ENCODE data around the gene WWOX.
"Not testable (repeated sequence)": the region's sequence is repeated elsewhere in the genome, so short reads cannot be mapped to it uniquely, and the experiment has no call there.

Gene WWOX

DNA sequence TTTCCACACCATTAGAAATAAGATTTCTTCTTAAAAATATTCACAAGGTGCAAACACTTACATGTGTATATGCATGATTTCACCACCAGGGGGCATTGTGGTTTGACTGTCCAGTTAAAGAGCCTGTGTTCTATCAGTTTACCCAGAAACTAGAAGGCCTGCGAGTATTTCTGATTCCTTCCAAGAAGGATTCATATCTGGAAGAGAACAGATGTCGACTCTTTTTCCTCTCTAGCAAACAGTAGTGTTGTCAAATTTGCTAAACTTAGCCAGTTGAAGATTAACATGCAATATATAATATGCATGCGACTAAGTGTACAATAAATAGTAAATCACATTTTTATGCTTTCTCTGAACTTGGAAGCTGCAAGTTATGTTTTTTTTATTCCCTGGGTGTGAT is 404.1 kb downstream of the WWOX start:
- no peak for ATAC-seq

DNA sequence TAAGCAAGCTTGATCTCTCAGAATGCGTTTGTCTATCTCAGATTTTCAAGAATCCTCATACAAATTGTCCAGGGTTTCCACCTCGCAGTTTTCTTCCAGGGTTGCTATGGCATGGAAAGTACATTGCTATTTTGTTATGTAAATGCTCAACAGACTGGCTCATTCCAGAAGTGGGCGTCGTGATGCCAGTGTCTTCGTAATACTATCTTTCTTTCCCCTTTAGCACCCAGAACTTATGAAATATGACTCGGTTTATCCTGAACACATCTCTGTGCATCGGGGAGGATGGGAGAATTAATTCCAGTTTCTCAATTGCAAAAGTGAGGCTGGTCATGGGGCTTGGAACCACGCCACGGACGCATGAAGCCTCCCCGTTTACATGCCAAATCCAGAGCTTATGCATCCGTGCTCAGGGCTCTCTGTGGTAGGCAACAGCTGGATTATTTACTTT is 405.0 kb downstream of the WWOX start:
- ATAC-seq = no peak
- no peak for DNase-seq

More for the DNA sequence above, 404.1 kb downstream of the WWOX start:
- peak; percentile 38 for DNase-seq

DNA sequence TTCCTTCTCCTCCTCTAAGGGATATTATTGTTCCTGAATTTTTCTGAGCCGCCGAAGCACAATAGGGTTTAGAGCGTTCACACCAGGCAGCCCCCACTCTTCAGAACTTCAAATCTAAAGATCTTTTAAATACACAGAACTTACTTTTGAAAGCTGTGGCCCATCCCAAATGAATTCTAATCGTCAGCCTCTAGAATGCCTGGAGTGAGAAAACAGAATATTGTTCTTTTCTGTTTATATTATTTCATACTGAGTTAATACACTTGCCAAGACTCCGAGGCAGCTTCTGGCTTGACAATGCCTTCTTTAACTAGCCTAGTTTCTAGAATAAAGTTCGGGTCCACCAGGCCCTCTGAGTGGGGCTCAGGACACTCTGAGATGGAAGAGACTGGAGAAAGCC is 405.6 kb downstream of the WWOX start:
- DNase-seq (no peak), ATAC-seq (no peak)

DNA sequence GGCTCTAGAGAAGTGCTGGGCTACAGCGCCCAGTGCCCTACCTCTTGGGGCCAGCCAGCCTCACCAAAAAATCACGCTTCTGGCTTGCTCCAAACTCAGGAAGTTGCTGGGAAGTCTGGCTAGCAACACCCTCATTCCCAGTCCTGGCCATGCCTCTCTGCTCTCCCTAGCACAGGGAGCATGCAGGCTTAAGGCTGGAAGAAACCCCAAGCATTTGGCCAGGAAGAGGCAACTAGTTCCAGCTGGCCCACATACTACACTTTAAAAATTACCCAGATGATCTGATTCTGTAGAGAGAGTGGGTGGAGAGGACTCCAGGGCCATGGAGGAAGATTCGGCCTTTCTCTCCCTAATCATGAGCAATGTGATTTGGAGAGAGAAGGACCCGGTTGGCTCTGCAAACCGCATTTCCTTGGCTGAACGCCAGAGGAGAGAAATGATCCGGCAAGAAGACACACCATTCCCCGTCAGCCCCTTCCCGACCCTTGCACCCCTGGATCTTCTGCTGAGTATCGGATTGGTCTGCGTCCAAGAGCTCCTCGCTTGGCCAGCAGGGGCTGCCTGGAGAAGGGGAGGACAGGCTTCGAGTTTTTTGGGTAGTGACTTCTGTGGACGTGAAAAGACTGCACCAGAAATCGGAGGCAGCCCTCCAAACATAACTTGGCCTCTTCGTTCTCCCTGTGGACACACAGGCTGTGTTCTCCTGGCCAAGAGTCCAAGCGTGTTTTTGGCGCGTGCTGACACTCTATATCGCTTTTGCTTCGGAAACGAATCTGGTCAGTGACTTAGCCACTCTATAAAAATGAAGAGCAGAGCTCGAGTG is 406.3 kb downstream of the WWOX start:
- ATAC-seq (no peak), DNase-seq (no peak)

DNA sequence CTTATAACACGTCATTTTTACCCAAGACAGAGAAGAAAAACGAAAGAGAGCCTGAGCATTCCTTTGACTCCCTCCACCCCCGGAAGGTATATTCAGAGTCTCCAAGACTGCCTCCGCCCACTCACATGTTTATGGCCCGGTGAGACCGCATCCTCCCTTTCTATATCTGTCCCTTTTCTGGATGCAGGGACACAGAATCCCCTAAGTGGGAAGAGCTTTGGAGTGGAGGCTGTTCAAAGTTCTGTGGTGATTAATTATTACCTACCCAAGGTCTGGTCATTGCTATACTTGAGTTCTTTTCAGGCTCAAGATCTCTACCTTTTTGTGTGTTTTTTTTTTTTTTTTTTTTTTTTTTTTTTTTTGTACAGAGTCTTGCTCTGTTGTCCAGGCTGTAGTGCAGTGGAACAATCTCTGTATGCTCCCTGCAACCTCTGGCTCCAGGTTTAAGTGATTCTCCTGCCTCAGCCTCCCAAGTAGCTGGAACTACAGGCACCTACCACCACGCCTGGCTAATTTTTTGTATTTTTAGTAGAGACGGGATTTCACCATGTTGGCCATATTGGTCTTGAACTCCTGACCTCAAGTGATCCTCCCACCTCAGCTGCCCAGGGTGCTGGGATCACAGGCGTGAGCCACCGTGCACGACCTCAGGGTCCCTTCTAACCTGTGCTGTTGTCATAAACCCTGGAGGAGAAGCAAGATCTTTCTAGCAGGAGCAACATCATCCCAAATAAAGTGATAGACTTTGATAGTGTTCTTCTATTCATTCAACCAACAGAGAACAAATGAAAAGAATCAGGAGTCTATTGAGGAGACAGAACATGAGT is 407.1 kb downstream of the WWOX start:
- no peak for DNase-seq
- ATAC-seq = no peak

DNA sequence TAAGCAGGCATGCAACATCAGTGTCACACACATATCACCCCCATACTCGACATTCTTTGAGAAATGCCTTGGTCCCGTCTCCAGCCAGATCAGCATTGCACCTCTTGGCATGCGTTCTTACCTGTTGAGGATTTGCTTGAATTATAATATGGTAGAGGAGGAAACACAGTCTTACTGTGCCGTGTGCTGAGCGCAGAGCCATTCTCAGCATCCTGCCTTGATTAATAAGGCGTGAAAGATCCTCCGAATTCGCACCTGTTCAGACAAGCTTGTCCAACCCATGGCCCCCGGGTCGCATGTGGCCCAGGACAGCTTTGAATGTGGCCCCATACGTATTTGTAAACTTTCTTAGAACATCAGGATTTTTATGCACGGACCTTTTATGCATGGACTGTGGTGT is 408.1 kb downstream of the WWOX start:
- DNase-seq (no peak), ATAC-seq (no peak)

DNA sequence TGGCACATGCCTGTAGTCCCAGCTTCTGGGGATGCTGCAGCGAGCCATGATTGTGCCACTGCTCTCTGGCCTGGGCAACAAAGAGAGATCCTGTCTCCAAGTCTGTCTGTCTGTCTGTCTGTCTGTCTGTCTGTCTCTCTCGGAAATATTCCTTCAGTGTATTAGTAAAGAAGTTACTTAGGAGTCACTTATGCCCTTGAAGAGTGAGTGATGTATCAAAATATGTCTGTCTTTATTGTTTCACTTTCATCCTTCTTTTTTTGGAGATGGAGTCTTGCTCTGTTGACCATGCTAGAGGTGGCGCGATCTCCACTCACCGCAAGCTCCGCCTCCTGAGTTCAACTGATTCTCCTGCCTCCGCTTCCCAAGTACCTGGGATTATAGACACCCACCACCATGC is 410.5 kb downstream of the WWOX start:
- DNase-seq (no peak), ATAC-seq (no peak)

DNA sequence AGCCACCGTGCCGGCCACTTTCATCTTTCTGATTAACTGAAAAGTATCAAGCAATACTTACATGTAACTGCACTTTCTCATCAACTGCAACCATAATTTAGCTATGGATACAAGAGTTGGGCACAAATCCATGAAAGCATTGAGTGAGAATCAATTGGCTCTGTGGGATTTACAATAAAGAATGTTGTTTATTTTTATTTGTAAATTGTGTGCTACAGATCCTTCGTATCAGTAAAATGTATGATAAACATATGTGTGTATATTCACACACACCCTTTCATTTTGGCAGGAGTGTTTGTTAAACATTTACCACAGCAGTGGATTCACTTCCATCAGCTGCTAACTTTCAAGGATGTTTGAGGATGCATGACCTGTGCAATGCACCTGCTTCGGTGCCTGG is 411.0 kb downstream of the WWOX start:
- DNase-seq (no peak), ATAC-seq (no peak)

DNA sequence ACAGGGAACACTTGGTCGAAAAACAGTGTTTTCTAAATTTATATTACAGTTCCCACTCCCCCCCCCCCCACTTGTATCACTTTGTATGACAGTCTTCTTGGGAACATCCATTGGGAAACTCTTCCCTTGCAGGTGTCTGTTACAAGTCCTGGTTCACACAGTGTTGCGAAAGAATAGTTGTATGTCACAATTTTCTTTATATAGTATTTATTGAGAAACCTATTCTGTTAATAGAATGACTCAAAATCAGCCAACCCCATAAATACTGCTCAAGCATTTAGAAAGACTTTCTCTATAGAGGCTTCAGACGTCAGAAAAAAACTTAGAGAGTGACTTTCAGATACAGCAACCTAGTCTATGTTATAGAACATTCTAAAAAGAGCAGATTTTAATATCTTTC is 414.4 kb downstream of the WWOX start:
- no peak for DNase-seq
- ATAC-seq = no peak

DNA sequence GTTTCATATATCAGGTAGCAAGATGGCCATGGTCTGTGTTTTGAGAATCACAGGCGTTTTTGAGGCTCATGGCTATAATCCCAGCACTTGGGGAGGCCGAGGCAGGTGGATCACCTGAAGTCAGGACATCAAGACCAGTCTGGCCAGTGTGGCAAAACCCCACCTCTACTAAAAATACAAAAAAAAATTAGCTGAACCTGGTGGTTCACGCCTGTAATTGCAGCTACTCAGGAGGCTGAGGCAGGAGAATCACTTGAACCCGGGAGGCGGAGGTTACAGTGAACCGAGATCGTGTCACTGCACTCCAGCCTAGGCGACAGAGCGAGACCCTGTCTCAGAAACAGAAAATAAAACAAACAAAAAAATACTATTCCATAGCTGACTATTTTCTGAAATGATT is 415.4 kb downstream of the WWOX start:
- DNase-seq, ATAC-seq: not testable (repeated sequence)

DNA sequence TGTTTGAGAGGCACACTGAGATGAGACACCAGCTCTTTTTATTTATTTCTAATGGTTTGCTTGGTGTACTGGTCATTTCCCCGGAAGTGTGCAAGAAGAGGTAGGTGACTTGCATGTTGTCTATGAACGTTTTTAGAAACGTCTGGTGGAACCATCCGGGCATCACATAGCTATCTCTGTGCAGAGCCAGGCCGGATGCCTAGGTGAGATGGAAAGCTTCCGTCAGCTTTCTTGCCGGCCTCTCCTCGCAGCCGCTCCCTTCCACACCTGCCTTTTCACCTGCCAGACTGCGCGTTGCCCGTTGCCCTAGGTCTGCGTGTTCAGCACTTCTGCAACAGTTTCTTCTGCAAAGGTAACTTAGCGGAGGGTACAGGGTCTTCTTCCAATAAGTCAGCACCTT is 416.0 kb downstream of the WWOX start:
- ATAC-seq (no peak), DNase-seq (no peak)

DNA sequence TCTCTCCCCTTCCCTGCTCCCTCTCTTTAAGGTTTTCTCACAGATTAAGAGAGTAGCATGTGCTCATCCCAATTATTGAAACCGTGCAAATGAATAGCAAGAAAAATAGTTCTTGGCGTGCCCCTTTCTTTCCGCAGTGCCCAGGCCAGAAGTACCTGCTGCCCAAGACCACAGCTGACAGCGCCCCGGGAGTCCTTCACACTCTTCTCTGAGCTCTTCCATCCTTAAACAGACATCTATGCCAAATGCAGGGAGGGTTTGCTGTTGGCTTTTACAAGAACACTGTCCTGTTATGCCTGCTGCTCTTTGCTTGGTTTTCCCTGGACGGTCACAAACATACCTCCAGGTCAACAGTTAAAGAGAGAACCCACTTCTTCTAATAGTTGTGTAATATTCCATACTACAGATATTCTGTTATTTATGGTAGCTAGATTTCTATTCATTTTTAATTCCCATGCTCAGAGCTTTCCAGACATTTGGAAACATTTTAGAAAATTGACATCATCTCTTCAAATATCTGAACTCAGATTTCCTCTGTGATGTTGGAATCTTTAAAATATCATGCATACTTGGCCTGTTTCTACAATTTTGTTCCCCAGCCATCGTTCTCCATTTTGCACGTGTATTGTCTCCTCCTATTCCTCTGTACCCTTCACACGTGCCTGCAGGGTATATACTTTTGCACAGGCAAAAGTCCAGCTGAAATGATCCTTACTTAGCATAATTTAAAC is 416.7 kb downstream of the WWOX start:
- DNase-seq (no peak), ATAC-seq (no peak)

DNA sequence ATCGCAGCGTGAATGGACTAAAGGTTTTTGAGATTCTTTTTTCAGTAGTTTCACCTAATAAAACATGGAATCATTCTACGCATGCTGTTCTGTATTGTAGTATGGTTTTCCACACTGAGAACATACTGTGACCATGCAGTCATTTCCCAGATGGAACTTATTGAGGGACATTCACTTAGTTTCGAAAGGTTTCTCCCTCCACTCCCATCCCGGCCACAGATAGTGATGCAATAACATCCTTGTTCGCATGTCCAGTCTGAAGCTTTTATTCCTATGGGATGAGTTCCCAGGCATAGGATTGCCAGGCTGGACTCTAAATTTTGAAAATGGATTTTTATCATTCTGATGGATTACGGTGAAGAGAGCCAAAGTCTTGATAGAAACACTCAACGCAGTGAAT is 420.4 kb downstream of the WWOX start:
- DNase-seq (no peak), ATAC-seq (no peak)

DNA sequence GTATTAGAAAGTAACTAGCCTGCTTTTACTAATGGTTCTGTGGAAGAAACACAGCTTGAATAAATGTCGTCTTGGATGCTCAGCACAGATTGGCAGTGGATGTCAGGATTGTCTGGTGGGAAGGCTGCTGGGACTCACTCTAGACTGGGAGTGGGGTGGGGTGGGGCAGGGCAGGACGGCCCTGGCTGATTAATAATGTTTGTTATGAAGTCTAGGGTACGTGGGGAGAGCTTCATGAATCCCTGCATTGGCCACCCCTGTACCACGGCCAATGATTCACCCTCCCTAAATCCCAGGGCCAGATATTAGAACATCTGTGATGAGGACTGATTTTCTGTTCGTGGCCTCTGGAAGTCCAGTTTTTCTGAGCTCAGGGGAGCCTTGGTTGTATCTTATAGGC is 421.0 kb downstream of the WWOX start:
- no peak for DNase-seq
- no peak for ATAC-seq

DNA sequence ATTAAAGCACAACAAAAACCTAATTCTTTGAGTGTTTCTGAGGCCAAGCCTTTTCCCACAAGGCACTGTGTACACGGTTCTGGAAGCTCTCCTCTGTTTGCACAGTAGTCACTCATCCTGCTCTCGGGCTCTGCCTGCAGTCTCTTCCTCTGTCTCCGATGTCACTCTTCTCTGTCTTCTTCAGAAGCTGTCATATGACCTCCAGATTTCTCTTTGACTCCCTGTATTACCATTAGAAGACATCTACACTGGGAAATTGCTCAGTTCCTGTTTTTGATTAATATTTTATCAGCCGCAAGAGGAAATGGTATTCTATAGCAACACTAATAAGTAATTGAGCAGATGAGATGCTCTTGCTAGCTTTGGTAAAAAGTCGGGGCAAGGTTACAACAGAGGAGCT is 422.9 kb downstream of the WWOX start:
- ATAC-seq (no peak), DNase-seq (no peak)

DNA sequence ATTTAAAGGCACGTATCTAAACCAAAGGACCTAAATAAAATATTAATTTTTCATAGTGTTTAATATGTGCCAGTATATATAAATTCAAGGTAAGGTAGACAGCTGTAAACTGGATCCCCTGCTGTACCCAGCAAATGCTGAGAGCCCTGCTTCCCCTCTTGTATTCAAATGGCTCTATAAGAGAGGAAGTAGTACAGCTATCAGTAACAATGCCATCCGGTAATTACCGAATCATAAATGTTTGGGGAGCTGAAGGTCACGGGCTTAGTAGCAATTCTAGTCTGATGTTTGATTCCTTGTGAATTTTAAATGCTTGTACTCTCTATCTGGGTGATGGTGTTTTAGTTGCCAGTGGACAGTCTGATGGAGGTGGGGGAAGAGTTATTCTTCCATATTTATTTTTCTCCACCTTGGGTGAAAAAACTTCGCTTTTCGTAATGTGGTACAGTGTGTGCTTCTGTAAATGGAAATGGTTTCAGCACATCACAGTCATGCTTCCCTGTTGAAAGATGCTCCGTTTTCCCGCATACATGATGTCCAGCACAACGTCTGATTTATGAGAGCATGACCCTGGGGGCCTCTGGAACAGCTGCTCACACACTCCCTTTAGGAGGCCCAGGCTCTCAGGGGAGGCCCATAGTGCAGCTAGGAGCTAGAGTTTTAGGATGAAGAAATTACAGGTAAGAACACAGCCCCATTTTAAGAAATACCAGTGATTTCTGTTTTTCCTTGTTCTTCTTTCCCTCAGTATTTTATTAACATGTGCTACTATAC is 423.9 kb downstream of the WWOX start:
- DNase-seq = no peak
- ATAC-seq = no peak

DNA sequence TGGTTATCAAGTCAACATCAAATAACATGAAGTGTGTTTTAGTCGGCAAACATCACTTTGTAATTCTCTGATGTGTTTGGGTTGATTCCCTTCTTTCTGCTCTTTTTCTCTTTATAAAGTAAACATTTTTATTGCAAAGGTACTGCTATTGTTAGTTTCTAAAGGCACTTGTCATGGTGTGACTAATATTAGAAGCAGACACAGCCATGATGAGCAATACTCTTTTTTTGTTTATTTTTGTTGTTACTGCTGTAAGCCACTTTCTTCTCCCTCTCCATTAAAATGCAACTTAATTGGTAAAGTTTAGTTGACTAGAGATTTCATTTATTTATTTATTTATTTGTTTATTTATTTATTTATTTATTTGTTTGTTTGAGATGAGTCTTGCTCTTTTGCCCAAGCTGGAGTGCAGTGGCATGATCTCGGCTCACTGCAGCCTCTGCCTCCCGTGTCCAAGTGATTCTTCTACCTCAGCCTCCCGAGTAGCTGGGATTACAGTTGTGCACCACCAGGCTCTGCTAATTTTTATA is 424.7 kb downstream of the WWOX start:
- no peak for ATAC-seq
- no peak for DNase-seq

DNA sequence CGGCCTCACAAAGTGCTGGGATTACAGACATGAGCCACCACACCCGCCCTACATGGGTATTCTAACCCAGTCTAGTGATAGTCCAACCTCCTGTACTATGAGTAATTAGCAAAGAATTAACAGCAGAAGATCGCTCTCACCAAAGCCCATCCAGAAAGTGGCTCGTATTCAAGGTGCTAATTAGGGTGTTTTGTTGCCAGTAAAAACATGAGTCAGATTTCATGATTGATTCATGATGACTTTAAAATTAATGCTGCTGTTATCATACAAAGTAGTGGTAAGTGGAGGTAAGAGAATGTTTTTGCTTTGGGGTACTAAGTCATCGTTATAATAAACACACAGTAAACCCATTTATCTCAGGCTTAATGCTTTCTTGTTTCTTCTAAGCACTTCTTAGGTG is 428.8 kb downstream of the WWOX start:
- ATAC-seq = no peak
- DNase-seq = no peak

DNA sequence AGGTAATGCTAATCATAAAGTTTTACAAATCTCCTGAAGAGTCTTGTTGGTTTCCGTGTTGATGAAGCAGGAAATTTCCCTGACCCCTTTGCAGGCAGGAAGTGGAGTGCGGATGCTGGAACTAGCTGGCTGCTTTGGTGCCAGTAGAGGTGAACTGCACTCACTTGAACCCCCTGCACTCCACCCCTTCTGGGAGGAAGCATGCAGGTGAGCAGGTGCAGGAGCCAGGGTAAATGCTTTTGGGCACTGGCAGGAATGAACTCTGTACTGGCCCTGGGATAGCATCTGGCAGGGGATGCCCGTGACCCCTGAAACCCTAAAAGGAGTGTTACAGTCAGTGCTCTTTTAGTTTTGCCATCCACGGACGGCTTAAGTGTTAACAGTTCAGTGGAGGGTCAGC is 430.4 kb downstream of the WWOX start:
- DNase-seq (no peak), ATAC-seq (no peak)

DNA sequence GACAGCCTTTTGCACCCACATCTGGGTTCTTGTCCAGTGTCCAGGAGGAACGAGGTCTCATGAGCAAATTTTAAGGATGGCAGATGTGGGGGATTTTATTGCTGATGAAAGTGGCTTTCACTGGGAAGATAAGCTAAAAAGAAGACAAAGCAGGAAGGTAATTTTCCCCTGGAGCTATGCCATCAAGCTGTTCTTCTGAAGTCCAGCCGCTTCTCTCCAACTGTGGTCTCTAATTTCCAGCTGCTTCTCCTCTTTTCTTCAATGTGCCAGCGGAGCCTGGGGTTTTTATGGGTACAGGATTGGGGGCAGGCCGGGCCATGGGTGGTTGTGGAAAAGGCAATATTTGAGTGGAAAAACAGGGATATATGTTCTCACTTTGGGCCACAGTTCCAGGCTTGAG is 430.8 kb downstream of the WWOX start:
- ATAC-seq (no peak), DNase-seq (no peak)

DNA sequence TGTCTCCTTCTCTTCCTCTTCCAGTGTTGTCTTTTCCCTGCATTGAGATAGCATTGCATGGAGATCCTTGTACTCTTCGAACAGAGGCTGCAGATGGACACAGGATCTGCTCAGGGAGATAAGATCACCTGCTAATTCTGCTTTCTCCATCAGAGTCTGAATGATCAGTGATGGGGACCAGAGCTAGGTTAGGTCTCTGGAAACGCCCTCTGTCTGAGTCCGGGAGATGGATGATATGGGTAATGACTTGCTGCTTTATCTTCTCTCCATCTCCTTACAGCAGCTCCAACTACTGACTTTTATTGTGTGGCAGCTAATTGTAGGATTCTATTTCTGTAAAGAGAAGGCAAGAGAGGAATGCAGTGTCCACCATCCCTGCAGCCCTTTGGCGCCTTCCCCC is 435.6 kb downstream of the WWOX start:
- no peak for DNase-seq
- no peak for ATAC-seq

DNA sequence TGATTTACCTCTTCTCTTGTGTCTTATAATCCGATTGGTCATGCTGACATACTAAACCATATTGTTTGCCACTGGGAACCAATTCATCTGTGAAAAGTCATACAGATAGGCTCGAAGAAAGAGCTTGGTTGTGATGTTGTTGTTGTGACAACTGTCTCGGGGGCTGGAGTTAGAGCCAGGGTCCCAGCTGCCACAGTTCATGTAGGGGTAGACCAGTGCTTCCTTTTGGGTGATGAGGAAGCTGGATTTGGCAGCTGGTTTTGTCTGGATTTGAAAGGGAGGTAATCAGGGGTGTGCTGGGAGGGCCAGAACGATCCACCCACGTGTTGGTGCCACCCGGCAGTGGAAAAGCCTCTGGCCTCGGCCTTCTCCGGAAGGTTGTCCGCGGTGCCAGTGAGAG is 438.1 kb downstream of the WWOX start:
- DNase-seq (no peak), ATAC-seq (no peak)

Measured in stimulated activated naive CD8-positive, alpha-beta T cell treated with anti-CD3 and anti-CD28 coated beads, Interleukin-15, Interleukin-2, amounts not matched to agents 100 U/mL and 50 U/mL, for 24 hours (primary cell).